WTC11 (cell line): ENCODE data around the gene GLRX. TPM values are rescaled to one million over a fixed set of nuclear protein-coding genes. Genes with fewer than 3 reads are reported as not detected.

Source experiments
- ATAC-seq: fragments of 200-7000 bp; cut with Tn5 transposase; 2 replicates; pipeline ENCODE4 v1.10.0; 2021; ENCODE audit warnings: mild to moderate bottlenecking, moderate library complexity
- CTCF ChIA-PET: fragments of 300-600 bp; sonication (Branson Sonifier 250); formaldehyde crosslinking; loops from one replicate; lab custom pipeline; 2021; ENCODE audit warnings: antibody characterized with exemption; lab: Charles Lee
- POLR2A ChIA-PET: fragments of 350-600 bp; sonication (Branson Sonifier 250); formaldehyde crosslinking; loops from one replicate; lab custom pipeline; 2021; ENCODE audit warnings: antibody characterized with exemption; lab: Charles Lee
- DNase-seq: peaks from one replicate; pipeline ENCODE4 v3.0.0; 2021; ENCODE audit warnings: low spot score
- H3K27ac Mint-ChIP-seq: 2 replicates; pipeline ENCODE4 v1.8.0; 2021; ENCODE audit warnings: mixed read lengths
- H3K27me3 Mint-ChIP-seq: 2 replicates; pipeline ENCODE4 v1.8.0; 2021; ENCODE audit warnings: low read depth, mild to moderate bottlenecking, moderate library complexity, mixed read lengths
- H3K36me3 Mint-ChIP-seq: 2 replicates; pipeline ENCODE4 v1.8.0; 2021; ENCODE audit warnings: mixed read lengths
- H3K4me1 Mint-ChIP-seq: 2 replicates; pipeline ENCODE4 v1.8.0; 2022; ENCODE audit warnings: mixed read lengths
- H3K4me3 Mint-ChIP-seq: 2 replicates; pipeline ENCODE4 v1.8.0; 2021; ENCODE audit warnings: mild to moderate bottlenecking, moderate library complexity, mixed read lengths
- H3K9me3 Mint-ChIP-seq: 2 replicates; pipeline ENCODE4 v1.8.0; 2021; ENCODE audit warnings: mixed read lengths
- CDX4 ChIP-seq: fragments of 250-450 bp; sonication (Bioruptor Pico); IDR thresholded peaks from 2 replicates; pipeline ENCODE4 v1.9.0; 2021; ENCODE audit warnings: moderate library complexity, mild to moderate bottlenecking, inconsistent platforms, borderline replicate concordance
- E2F5 ChIP-seq: sonication (generic); formaldehyde crosslinking; IDR thresholded peaks from 2 replicates; pipeline ENCODE4 v1.8.1; 2022; ENCODE audit warnings: mild to moderate bottlenecking, moderate library complexity, missing genetic modification reagents
- FOXJ3 ChIP-seq: sonication (generic); formaldehyde crosslinking; IDR thresholded peaks from 2 replicates; pipeline ENCODE4 v1.9.0; 2021; ENCODE audit warnings: missing genetic modification reagents, mild to moderate bottlenecking, borderline replicate concordance
- FOXP4 ChIP-seq: sonication (generic); formaldehyde crosslinking; IDR thresholded peaks from 2 replicates; pipeline ENCODE4 v1.8.0; 2022; ENCODE audit warnings: mild to moderate bottlenecking, missing genetic modification reagents
- HMGXB4 ChIP-seq: sonication (generic); formaldehyde crosslinking; IDR thresholded peaks from 2 replicates; pipeline ENCODE4 v1.8.1; 2023; ENCODE audit warnings: mild to moderate bottlenecking, moderate library complexity, missing genetic modification reagents
- total RNA-seq: library from RNA; stranded (reverse); gene quantifications from 3 replicates; pipeline ENCODE4 v1.2.3, GENCODE V29; 2021
- TF ChIP-seq, protein P1 (sequence below): fragments of 250-450 bp; sonication (Bioruptor Pico); IDR thresholded peaks from 2 replicates; pipeline ENCODE4 v1.9.0; 2021; ENCODE audit warnings: mild to moderate bottlenecking
- TF ChIP-seq, protein P2 (sequence below): fragments of 250-450 bp; sonication (Bioruptor Pico); IDR thresholded peaks from 2 replicates; pipeline ENCODE4 v1.9.0; 2021; ENCODE audit warnings: mild to moderate bottlenecking
- TF ChIP-seq, protein P3 (sequence below): fragments of 250-450 bp; sonication (Bioruptor Pico); IDR thresholded peaks from 2 replicates; pipeline ENCODE4 v1.8.0; 2021; ENCODE audit warnings: mild to moderate bottlenecking
- TF ChIP-seq, protein P4 (sequence below): fragments of 200-600 bp; IDR thresholded peaks from 2 replicates; pipeline ENCODE4 v1.8.0; 2022; ENCODE audit warnings: antibody characterized with exemption

The GLRX gene
- total RNA-seq, 1 experiment from 2014 or later = 15.9 TPM

DNA sequence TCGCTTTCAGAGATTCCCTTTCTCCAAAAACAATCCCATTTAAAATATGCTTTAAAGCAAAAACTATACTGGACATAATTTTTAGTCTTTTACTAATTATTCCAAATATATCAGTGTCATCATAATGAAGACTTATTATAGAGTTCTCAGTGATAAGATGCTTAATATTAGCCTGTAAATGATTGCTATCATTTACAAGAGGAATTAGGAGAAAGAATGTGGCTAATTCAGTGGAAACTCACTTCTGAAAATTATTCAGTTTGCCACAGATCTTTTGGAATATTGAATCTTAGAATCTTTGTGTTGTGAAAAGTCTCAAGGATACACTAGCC lies 24.7 kb upstream of the GLRX start:
- Mint-ChIP-seq H3K27me3 (no peaks in the 10 kb centered on the region; the same call in 1 of the 2 replicates), H3K9me3 (peaks cover 8% of the 10 kb centered on the region), H3K4me3 (no peak overlapping the region), H3K4me1 (peaks cover 2% of the 10 kb centered on the region; the same call in 1 of the 2 replicates), H3K36me3 (peaks cover 3% of the 10 kb centered on the region; the same call in 1 of the 2 replicates), H3K27ac (no peak overlapping the region)
- no peak for ATAC-seq
- ChIA-PET POLR2A (no interaction called here), CTCF (interaction anchor here (1.0 to 5.1 kb wide), 3 partner anchors 25 to 201 kb away, joined by 3 to 51 read pairs (median 4); partner anchors contain the start of genes GLRX and RFESD)
- TF ChIP-seq CDX4 (CRISPR knock-in tag) (no peak), FOXP4 (CRISPR knock-in tag) (no peak), HMGXB4 (CRISPR knock-in tag) (no peak), E2F5 (CRISPR knock-in tag) (no peak)
- TF ChIP-seq, protein P1, sequence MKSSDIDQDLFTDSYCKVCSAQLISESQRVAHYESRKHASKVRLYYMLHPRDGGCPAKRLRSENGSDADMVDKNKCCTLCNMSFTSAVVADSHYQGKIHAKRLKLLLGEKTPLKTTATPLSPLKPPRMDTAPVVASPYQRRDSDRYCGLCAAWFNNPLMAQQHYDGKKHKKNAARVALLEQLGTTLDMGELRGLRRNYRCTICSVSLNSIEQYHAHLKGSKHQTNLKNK = no peak
- TF ChIP-seq, protein P2, sequence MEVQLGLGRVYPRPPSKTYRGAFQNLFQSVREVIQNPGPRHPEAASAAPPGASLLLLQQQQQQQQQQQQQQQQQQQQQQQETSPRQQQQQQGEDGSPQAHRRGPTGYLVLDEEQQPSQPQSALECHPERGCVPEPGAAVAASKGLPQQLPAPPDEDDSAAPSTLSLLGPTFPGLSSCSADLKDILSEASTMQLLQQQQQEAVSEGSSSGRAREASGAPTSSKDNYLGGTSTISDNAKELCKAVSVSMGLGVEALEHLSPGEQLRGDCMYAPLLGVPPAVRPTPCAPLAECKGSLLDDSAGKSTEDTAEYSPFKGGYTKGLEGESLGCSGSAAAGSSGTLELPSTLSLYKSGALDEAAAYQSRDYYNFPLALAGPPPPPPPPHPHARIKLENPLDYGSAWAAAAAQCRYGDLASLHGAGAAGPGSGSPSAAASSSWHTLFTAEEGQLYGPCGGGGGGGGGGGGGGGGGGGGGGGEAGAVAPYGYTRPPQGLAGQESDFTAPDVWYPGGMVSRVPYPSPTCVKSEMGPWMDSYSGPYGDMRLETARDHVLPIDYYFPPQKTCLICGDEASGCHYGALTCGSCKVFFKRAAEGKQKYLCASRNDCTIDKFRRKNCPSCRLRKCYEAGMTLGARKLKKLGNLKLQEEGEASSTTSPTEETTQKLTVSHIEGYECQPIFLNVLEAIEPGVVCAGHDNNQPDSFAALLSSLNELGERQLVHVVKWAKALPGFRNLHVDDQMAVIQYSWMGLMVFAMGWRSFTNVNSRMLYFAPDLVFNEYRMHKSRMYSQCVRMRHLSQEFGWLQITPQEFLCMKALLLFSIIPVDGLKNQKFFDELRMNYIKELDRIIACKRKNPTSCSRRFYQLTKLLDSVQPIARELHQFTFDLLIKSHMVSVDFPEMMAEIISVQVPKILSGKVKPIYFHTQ (CRISPR knock-in tag) = no peak
- TF ChIP-seq, protein P3, sequence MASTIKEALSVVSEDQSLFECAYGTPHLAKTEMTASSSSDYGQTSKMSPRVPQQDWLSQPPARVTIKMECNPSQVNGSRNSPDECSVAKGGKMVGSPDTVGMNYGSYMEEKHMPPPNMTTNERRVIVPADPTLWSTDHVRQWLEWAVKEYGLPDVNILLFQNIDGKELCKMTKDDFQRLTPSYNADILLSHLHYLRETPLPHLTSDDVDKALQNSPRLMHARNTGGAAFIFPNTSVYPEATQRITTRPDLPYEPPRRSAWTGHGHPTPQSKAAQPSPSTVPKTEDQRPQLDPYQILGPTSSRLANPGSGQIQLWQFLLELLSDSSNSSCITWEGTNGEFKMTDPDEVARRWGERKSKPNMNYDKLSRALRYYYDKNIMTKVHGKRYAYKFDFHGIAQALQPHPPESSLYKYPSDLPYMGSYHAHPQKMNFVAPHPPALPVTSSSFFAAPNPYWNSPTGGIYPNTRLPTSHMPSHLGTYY (CRISPR knock-in tag) = no peak
- no peak for DNase-seq

DNA sequence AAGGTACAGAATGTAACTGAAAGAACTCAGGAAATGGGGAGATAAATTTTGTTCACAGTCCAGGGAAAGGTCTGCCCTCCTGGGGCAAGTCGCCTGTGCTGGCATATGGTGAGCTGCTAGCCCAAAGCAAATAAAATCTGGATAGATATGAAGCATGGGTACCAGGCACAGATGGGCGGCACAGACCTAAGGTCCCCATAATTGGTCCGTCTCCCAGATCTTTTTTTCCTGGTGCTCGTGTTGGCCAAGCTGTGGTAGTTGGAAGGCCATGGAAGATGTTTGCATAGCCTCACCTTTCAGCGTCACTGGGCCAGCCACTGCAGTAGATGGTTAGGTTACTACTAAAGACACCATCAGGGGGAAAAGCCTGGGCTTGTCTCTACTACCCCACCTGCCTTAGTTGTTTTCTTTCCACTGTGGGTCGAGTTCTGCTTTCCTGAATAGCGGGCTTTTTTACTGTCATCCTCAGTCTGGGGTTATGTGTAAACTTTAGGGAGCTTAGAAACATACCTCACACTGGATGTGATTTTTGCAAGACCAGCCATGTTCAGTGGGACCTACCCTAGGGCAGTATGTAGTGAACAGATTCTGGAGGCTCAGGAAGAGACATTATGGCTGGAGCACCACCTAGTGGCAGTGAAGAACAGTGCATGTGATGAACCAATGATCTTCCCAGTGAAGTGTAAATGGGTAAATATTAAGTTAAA lies 24.2 kb upstream of the GLRX start:
- no peaks in the 10 kb centered on the region; the same call in 1 of the 2 replicates for H3K27me3 Mint-ChIP-seq
- H3K9me3 Mint-ChIP-seq = peaks cover 7% of the 10 kb centered on the region
- POLR2A ChIA-PET = no interaction called here
- TF ChIP-seq, protein P4, sequence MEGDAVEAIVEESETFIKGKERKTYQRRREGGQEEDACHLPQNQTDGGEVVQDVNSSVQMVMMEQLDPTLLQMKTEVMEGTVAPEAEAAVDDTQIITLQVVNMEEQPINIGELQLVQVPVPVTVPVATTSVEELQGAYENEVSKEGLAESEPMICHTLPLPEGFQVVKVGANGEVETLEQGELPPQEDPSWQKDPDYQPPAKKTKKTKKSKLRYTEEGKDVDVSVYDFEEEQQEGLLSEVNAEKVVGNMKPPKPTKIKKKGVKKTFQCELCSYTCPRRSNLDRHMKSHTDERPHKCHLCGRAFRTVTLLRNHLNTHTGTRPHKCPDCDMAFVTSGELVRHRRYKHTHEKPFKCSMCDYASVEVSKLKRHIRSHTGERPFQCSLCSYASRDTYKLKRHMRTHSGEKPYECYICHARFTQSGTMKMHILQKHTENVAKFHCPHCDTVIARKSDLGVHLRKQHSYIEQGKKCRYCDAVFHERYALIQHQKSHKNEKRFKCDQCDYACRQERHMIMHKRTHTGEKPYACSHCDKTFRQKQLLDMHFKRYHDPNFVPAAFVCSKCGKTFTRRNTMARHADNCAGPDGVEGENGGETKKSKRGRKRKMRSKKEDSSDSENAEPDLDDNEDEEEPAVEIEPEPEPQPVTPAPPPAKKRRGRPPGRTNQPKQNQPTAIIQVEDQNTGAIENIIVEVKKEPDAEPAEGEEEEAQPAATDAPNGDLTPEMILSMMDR = peak; percentile 83
- no peak for TF ChIP-seq FOXJ3 (CRISPR knock-in tag)
- H3K4me3 Mint-ChIP-seq = no peak overlapping the region
- DNase-seq = peak; percentile 60
- peak; percentile 95 for ATAC-seq
- no peak overlapping the region; the same call in 1 of the 2 replicates for H3K27ac Mint-ChIP-seq
- H3K36me3 Mint-ChIP-seq = peaks cover 3% of the 10 kb centered on the region; the same call in 1 of the 2 replicates
- peaks cover 2% of the 10 kb centered on the region; the same call in 1 of the 2 replicates for H3K4me1 Mint-ChIP-seq
- CTCF ChIA-PET = interaction anchor here (0.6 to 5.1 kb wide), 6 partner anchors 12 to 202 kb away, joined by 3 to 51 read pairs (median 4); partner anchors contain the start of genes GLRX and RFESD
